K562 (cell line): ENCODE results near the gene GPC3. TPM values are rescaled to one million over a fixed set of nuclear protein-coding genes. Genes with fewer than 3 reads are reported as not detected.

Experiments used
- ATAC-seq: fragments of 200-7000 bp; cut with Tn5 transposase; 3 replicates; pipeline ENCODE4 v1.9.1; 2020; ENCODE audit warnings: moderate library complexity
- BruUV-seq: library from RNA; stranded (reverse); fragments of 400-500 nt; replicated peaks from 2 replicates; lab custom pipeline; 2021; lab: Mats Ljungman, UMichigan
- CTCF ChIA-PET: fragments of 300-600 bp; formaldehyde crosslinking; extraction: SDS; loops from one replicate; lab custom pipeline; 2021; ENCODE audit warnings: low intra/inter-chr PET ratio; lab: Yijun Ruan, JAX
- POLR2A ChIA-PET: fragments of 300-600, 350-650 bp; sonication (Branson Sonifier 250); formaldehyde crosslinking; extraction: SDS; loops from one replicate; lab custom pipeline; 2021; ENCODE audit warnings: antibody characterized with exemption, inconsistent platforms; lab: Yijun Ruan, JAX
- DNase-seq, 4 experiments: peaks; one replicate each; pipeline versions ENCODE4 v3.0.0 to v3.0.0-alpha.2; 2011 to 2018; ENCODE audit warnings: low spot score in 3 of 4, mixed read lengths in 3 of 4; ENCODE audit errors: extremely low read depth in 1 of 4
- FAIRE-seq: peaks from 2 replicates; lab custom pipeline; 2011; peaks lifted over from hg19 to GRCh38; lab: Jason Lieb, UNC
- H2AFZ ChIP-seq: 2 replicates; pipeline ENCODE4 v1.6.0; 2011; ENCODE audit warnings: low read depth, low read length, control low read depth, inconsistent platforms
- H3K27ac ChIP-seq: fragments of 200-600 bp; 3 replicates; pipeline ENCODE4 v1.8.0; 2011; ENCODE audit warnings: low read depth, mild to moderate bottlenecking, control low read depth, inconsistent platforms, low read length, moderate library complexity, mixed read lengths; ENCODE audit errors: extremely low read depth
- H3K27me3 ChIP-seq, 2 experiments: fragments of 300-600 bp in 1 of 2; 2 replicates in 1 of 2; 3 replicates in 1 of 2; pipeline versions ENCODE4 v1.6.0 to v1.8.0; 2011; ENCODE audit warnings: inconsistent platforms in 2 of 2, low read length in 2 of 2, mild to moderate bottlenecking in 1 of 2, mixed read lengths in 1 of 2, moderate library complexity in 1 of 2; ENCODE audit not compliant: control insufficient read depth in 2 of 2, insufficient read depth in 2 of 2
- H3K36me3 ChIP-seq: fragments of 300-600 bp; 3 replicates; pipeline ENCODE4 v1.8.0; 2011; ENCODE audit warnings: mild to moderate bottlenecking, low read length, inconsistent platforms; ENCODE audit not compliant: control insufficient read depth, insufficient read depth
- H3K4me1 ChIP-seq, 2 experiments: fragments of 200-600 bp in 1 of 2; replicated peaks in 1 of 2; 2 replicates in 1 of 2; 3 replicates in 1 of 2; pipeline versions ENCODE4 v1.5.1 to v1.8.0; 2011; ENCODE audit warnings: inconsistent platforms in 2 of 2, low read length in 2 of 2, mild to moderate bottlenecking in 1 of 2, mixed read lengths in 1 of 2, moderate library complexity in 1 of 2; ENCODE audit not compliant: control insufficient read depth in 2 of 2, insufficient read depth in 2 of 2
- H3K4me2 ChIP-seq: 2 replicates; pipeline ENCODE4 v1.6.1; 2011; ENCODE audit warnings: low read length, control low read depth, inconsistent platforms, mixed read lengths; ENCODE audit not compliant: insufficient read depth
- H3K4me3 ChIP-seq: fragments of 200-600 bp; sonication (generic), shearing (Covaris generic); 2 replicates; pipeline ENCODE4 v1.5.1; 2016; ENCODE audit warnings: control low read depth, inconsistent platforms
- H3K79me2 ChIP-seq: fragments of 200-600 bp; 3 replicates; pipeline ENCODE4 v1.8.0; 2011; ENCODE audit warnings: low read length, inconsistent platforms; ENCODE audit not compliant: control insufficient read depth, insufficient read depth
- H3K9ac ChIP-seq, 2 experiments: 2 replicates each; pipeline versions ENCODE4 v1.6.0 to v1.6.1; 2011; ENCODE audit warnings: low read depth in 2 of 2, low read length in 2 of 2, control low read depth in 1 of 2, inconsistent platforms in 1 of 2, mild to moderate bottlenecking in 1 of 2, mixed read lengths in 1 of 2; ENCODE audit not compliant: insufficient read depth in 1 of 2
- H3K9me1 ChIP-seq: one replicate; pipeline ENCODE4 v1.6.0; 2011; ENCODE audit warnings: inconsistent platforms, mild to moderate bottlenecking, low read length, moderate library complexity; ENCODE audit not compliant: control insufficient read depth, insufficient read depth
- H3K9me3 ChIP-seq: replicated peaks from 2 replicates; pipeline ENCODE4 v1.5.1; 2011; ENCODE audit warnings: low read depth, low read length, inconsistent platforms; ENCODE audit not compliant: control insufficient read depth, insufficient read depth
- H4K20me1 ChIP-seq: replicated peaks from 2 replicates; pipeline ENCODE4 v1.6.1; 2011; ENCODE audit warnings: low read length, inconsistent platforms, mixed read lengths; ENCODE audit not compliant: control insufficient read depth, insufficient read depth
- FIP1L1 ChIP-seq: fragments of 200-400 bp; formaldehyde crosslinking; IDR thresholded peaks from 2 replicates; pipeline ENCODE4 v1.6.1; 2018; ENCODE audit warnings: mild to moderate bottlenecking, low read depth, low read length; ENCODE audit not compliant: poor library complexity, severe bottlenecking
- KDM2B ChIP-seq: fragments of 250-450 bp; sonication (Bioruptor Pico); IDR thresholded peaks from 2 replicates; pipeline ENCODE4 v1.8.0; 2021; ENCODE audit warnings: mild to moderate bottlenecking, moderate library complexity
- NONO ChIP-seq, 2 experiments: fragments of 200-400 bp in 1 of 2; fragments of 450-650 bp in 1 of 2; formaldehyde crosslinking in 1 of 2; IDR thresholded peaks; 2 replicates each; pipeline ENCODE4 v1.6.1; 2017; ENCODE audit warnings: low read depth in 2 of 2, mild to moderate bottlenecking in 2 of 2, moderate library complexity in 2 of 2, low read length in 1 of 2
- NRF1 ChIP-seq, 2 experiments: fragments of 450-650 bp; IDR thresholded peaks in 1 of 2; conservative IDR thresholded peaks in 1 of 2; 2 replicates each; pipeline ENCODE4 v1.6.1; 2014; ENCODE audit warnings: mild to moderate bottlenecking in 2 of 2
- RFX5 ChIP-seq: IDR thresholded peaks from 2 replicates; pipeline ENCODE4 v1.6.1; 2011; ENCODE audit warnings: low read depth, mild to moderate bottlenecking, improper control_type of control experiment, low read length
- TRIM25 ChIP-seq: fragments of 450-650 bp; IDR thresholded peaks from 2 replicates; pipeline ENCODE4 v1.7.0; 2016; ENCODE audit warnings: borderline replicate concordance
- ZBTB11 ChIP-seq, 3 experiments: fragments of 200-800 bp in 1 of 3; fragments of 250-450 bp in 1 of 3; fragments of 450-650 bp in 1 of 3; sonication (Bioruptor Pico) in 1 of 3; sonication (Bioruptor generic) in 1 of 3; formaldehyde crosslinking in 1 of 3; IDR thresholded peaks; 2 replicates each; pipeline versions ENCODE4 v1.6.1 to v1.8.0; 2016 to 2022; ENCODE audit warnings: mild to moderate bottlenecking in 2 of 3, missing genetic modification characterization in 2 of 3, missing compliant biosample characterization in 1 of 3, moderate library complexity in 1 of 3
- ZNF695 ChIP-seq: fragments of 450-650 bp; formaldehyde crosslinking; IDR thresholded peaks from 2 replicates; pipeline ENCODE4 v1.4.0; 2020; ENCODE audit warnings: mild to moderate bottlenecking, moderate library complexity
- WGBS: fragments of 100-300 bp; shearing (Covaris generic); methylation state at CpG from one replicate; pipeline ENCODE4 v1.1.6; 2016; ENCODE audit warnings: low coverage, mixed read lengths; ENCODE audit not compliant: insufficient coverage; ENCODE audit errors: missing lambda C conversion rate; 5-methylcytosine and 5-hydroxymethylcytosine counted together
- in situ Hi-C: fragments of 300-500 bp; cut with MboI; formaldehyde crosslinking; loops from 4 replicates; pipeline ENCODE4 v1.15.0; 2018; ENCODE audit warnings: inconsistent platforms, mixed read lengths
- intact Hi-C: fragments of 100-400 bp; cut with micrococcal nuclease; formaldehyde crosslinking; loops from 2 replicates; pipeline ENCODE4 v1.14.2; 2022
- polyA plus RNA-seq, 8 experiments: library from polyadenylated mRNA; depleted of rRNA in 4 of 8; stranded (reverse) in 5 of 8; unstranded in 3 of 8; fragments of >200 nt; fragmentation: Nextera tagmentation in 2 of 8; fragmentation: Illumina TruSeq in 1 of 8; extraction: Ambion mirVana in 2 of 8; extraction: Trizol in 1 of 8; gene quantifications; 2 replicates each; pipeline versions ENCODE4 v1.2.1 to v1.2.3, GENCODE V29; 2011 to 2014; ENCODE audit warnings: inconsistent platforms in 1 of 8, missing spikeins in 1 of 8
- total RNA-seq, 7 experiments: library from RNA; depleted of rRNA in 6 of 7; stranded (reverse); fragments of >200 nt in 6 of 7; fragmentation: Illumina TruSeq in 2 of 7; extraction: Trizol in 2 of 7; gene quantifications; 2 replicates each; pipeline versions ENCODE4 v1.2.1 to v1.2.3, GENCODE V29; 2011 to 2021; ENCODE audit warnings: low replicate concordance in 1 of 7

GPC3 gene
- total and polyA plus RNA-seq, 9 of the 15 experiments (the other 6 are each of a cell fraction or from before 2014, with no cell fraction given): 0.42 TPM; not detected in 8

- no peak for TF ChIP-seq NONO (IDR thresholded peaks at IDR 0.05; ENCODE audit: low read depth in 2 of 2, low read length in 1 of 2)
- TF ChIP-seq NRF1 (conservative IDR thresholded peaks at IDR 0.05 in 1 of 2, IDR thresholded peaks at IDR 0.05 in 1 of 2): 0 out of 4 replicates have a peak, but pooled peaks of 1 of the 2 experiments have one; percentile 14
- 3% methylated on average over 6 of the region's 6 CpGs for WGBS
- Histone ChIP-seq H3K27ac (no peak overlapping the region), H3K4me1 (no peaks in the 10 kb centered on the region), H3K4me2 (no peak overlapping the region), H3K27me3 (no peaks in the 10 kb centered on the region), H3K9ac (no peak overlapping the region), H3K9me1 (no peaks in the 10 kb centered on the region), H3K79me2 (no peaks in the 10 kb centered on the region), H3K4me3 (no peak overlapping the region), H4K20me1 (no peaks in the 10 kb centered on the region), H3K36me3 (no peaks in the 10 kb centered on the region), H2AFZ (no peak overlapping the region), H3K9me3 (no peaks in the 10 kb centered on the region)
- CTCF ChIA-PET: no interaction called here
- no peak for DNase-seq
- in situ Hi-C loops (no loop called here), intact Hi-C loops (no loop called here)
- POLR2A ChIA-PET: no interaction called here
- no peak for ATAC-seq
- no TSS peak for BruUV-seq
- FAIRE-seq: no peak
Observed at GRCh38 chrX:133847340-133847994, 137.9 kb downstream of the GPC3 start.

- ChIA-PET POLR2A (no interaction called here), CTCF (interaction anchor here (0.6 kb wide), 1 partner anchor 1585 kb away, joined by 3 read pairs; no protein-coding TSS in a partner anchor)
- H3K4me1 ChIP-seq: no peaks in the 10 kb centered on the region
- ATAC-seq (no peak), FAIRE-seq (no peak), DNase-seq (no peak)
- H4K20me1 ChIP-seq: no peaks in the 10 kb centered on the region
- H3K27ac ChIP-seq: no peak overlapping the region
- no peaks in the 10 kb centered on the region for H3K27me3 ChIP-seq
- H3K4me3 ChIP-seq: no peak overlapping the region
- H3K79me2 ChIP-seq: no peaks in the 10 kb centered on the region
- WGBS: 0% methylated on average over 2 of the region's 2 CpGs
- H3K9me3 ChIP-seq: no peaks in the 10 kb centered on the region
- H3K9ac ChIP-seq: no peak overlapping the region
- intact Hi-C loops: no loop called here
- no TSS peak for BruUV-seq
- in situ Hi-C loops: no loop called here
- H2AFZ ChIP-seq: no peak overlapping the region
- no peak overlapping the region for H3K4me2 ChIP-seq
- H3K9me1 ChIP-seq: no peaks in the 10 kb centered on the region
- no peaks in the 10 kb centered on the region for H3K36me3 ChIP-seq
- TF ChIP-seq ZNF695 (CRISPR knock-in tag) (no peak), RFX5 (no peak), ZBTB11 (CRISPR knock-in tag; IDR thresholded peaks at IDR 0.05) (no peak), KDM2B (CRISPR knock-in tag) (no peak), TRIM25 (no peak), FIP1L1 (no peak)
Observed at GRCh38 chrX:133846311-133846710, 139.1 kb downstream of the GPC3 start.
